GM12875 (cell line): ENCODE measurements around the gene GNG12.

Experiments used
- H3K4me3 ChIP-seq: one replicate; pipeline ENCODE4 v1.5.1; 2011; ENCODE audit warnings: low read depth, low read length, control low read depth
- CTCF ChIP-seq: IDR thresholded peaks from 2 replicates; pipeline ENCODE4 v1.5.1; 2011; ENCODE audit warnings: low read depth, mild to moderate bottlenecking, control low read depth, inconsistent platforms, low read length, moderate library complexity, borderline replicate concordance; ENCODE audit not compliant: insufficient read depth

The GNG12 gene

DNA sequence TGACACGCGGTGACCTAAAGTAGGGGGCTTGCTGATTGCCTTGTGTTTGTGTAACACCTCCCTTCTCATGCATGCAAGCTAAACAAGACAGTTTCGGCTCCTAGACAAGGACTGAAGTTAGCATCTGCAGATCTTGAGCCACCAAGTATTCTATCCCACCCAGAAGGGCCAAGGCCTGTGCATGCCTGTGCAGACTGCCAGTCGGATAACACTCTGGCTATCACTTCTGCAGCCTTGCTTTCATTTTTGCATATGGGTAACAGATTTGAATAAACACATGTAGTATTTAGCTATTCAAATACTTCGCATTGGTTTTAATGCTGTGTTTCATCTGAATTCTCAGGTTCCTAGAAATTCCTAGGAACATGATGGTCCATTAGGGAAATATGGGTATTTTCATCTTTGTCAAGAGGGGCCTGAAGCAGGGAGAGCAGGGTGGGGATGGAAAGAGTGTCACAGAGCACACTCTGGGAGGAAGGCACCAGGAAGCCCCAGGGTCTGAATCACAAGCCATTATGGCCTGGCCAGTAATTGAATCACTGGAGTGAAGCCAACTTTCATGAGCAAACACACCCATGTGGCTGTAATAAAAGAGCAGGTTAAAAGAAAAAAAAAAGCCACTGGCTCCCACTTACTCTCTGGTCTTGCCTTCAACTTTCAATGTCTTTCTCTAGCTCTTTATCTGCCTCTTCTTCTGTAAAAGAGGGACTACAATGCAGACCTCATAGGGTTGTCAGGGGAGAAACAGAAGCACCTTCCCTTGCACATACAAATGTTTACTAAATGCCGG lies 120.0 kb downstream of the GNG12 start:
- no peak overlapping the region for H3K4me3 ChIP-seq
- no peak for TF ChIP-seq CTCF

DNA sequence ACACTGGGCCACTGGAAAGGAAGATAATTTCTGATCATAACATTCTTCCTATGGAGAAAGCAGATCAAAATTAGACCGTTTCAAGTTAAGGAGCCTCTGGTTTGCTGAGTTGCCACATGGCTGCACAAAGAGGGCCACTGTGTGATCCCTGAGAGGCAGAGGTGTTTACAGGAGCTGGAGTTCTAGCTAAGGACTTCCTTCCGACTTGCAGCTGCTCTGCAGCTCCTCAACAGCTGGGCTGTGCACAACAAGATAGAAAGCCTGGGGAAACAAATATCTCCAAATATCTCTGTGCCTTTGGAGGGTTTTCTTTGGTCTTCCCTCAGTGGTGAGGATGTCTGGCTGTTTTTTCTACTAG lies 121.4 kb downstream of the GNG12 start:
- no peak for TF ChIP-seq CTCF
- H3K4me3 ChIP-seq, result no peak overlapping the region

GRCh38 chr1:67711158-67711854 lies 122.0 kb downstream of the GNG12 start:
- H3K4me3 ChIP-seq, result no peak overlapping the region
- no peak for TF ChIP-seq CTCF

GRCh38 chr1:67710417-67710816 lies 122.8 kb downstream of the GNG12 start:
- no peak for TF ChIP-seq CTCF
- no peak overlapping the region for H3K4me3 ChIP-seq

DNA sequence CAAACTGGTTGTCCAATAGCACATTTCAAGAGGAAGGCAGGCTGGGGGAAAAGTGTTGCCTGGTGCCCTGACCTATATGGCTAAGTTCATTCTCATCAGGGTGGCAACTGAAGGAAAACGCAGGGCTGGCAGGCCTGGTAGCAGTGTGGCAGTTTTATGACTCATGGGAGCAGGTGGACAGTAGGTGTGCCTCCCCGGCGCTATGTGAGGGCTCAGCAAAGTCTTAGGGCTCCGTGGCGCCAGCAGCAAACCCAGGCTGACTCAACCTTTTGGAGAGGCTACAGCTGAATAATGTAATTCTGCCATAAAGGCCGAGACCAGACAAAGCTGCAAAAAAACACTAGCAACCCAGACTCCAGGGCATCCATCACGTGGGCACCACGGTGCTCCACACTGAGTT lies 124.7 kb downstream of the GNG12 start:
- TF ChIP-seq CTCF, result no peak
- no peak overlapping the region for H3K4me3 ChIP-seq

DNA sequence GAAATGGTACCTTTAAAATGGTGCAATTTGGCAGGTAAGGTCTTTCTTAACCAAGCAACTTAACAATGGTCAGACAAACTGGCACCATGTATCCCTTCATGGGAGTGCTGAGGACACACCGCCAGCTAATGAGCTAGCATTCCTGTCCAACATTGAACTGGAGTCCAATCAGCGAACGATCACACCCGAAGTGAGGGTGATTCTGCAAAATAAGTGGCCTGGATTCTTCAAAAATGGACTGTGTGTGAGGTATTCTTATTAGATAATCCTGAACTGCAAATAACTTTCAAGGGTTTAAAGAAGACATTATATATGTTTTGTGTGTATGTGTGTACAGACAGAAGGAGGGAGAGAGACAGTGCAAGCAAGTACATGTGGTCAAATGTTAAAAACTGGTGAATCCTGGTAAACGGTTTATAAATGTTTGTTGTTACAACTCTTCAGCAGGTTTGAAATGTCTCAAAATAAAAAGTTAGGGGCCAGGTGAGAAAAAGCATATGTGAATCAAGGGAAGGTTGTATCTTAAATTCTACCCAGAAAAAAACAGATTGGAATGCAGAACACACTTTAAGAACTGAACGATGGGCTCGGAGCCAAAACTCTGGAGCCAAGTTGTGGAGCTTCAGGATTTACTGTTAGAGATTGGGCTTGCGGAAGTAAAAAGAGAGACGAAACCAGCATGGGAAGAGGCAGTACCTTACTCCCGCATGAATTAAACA lies 127.4 kb downstream of the GNG12 start:
- TF ChIP-seq CTCF, result no peak
- H3K4me3 ChIP-seq, result no peak overlapping the region
